Measurements from ENCODE around the gene CLDN3.

GRCh38 chr7:73766556-73767229 is 3.4 kb downstream of the CLDN3 start:
- TF ChIP-seq, protein P1, sequence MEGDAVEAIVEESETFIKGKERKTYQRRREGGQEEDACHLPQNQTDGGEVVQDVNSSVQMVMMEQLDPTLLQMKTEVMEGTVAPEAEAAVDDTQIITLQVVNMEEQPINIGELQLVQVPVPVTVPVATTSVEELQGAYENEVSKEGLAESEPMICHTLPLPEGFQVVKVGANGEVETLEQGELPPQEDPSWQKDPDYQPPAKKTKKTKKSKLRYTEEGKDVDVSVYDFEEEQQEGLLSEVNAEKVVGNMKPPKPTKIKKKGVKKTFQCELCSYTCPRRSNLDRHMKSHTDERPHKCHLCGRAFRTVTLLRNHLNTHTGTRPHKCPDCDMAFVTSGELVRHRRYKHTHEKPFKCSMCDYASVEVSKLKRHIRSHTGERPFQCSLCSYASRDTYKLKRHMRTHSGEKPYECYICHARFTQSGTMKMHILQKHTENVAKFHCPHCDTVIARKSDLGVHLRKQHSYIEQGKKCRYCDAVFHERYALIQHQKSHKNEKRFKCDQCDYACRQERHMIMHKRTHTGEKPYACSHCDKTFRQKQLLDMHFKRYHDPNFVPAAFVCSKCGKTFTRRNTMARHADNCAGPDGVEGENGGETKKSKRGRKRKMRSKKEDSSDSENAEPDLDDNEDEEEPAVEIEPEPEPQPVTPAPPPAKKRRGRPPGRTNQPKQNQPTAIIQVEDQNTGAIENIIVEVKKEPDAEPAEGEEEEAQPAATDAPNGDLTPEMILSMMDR (IDR thresholded peaks at IDR 0.05), result no peak
- no peak for TF ChIP-seq POLR2A (IDR thresholded peaks at IDR 0.05)

All from heart left ventricle (tissue), 13 donors.